K562 (cell line): Measurements from ENCODE around the gene DIRAS2.

Experiments
- CTCF ChIP-seq, 3 experiments: IDR thresholded peaks in 2 of 3; conservative IDR thresholded peaks in 1 of 3; 2 replicates each; pipeline ENCODE4 v1.5.1; 2011 to 2012; ENCODE audit warnings: low read length in 3 of 3, mild to moderate bottlenecking in 3 of 3, control low read depth in 2 of 3, improper control_type of control experiment in 1 of 3, inconsistent platforms in 1 of 3, low read depth in 1 of 3, mixed read lengths in 1 of 3, moderate library complexity in 1 of 3; ENCODE audit not compliant: insufficient read depth in 2 of 3
- HOMEZ ChIP-seq: fragments of 250-450 bp; sonication (Bioruptor Pico); IDR thresholded peaks from 2 replicates; pipeline ENCODE4 v1.4.0; 2020; ENCODE audit warnings: mild to moderate bottlenecking, moderate library complexity
- JUNB ChIP-seq: fragments of 450-650 bp; formaldehyde crosslinking; conservative IDR thresholded peaks from 2 replicates; pipeline ENCODE4 v1.4.0; 2020; ENCODE audit warnings: mild to moderate bottlenecking
- TBP ChIP-seq: optimal IDR thresholded peaks from 2 replicates; pipeline ENCODE3; 2011; ENCODE audit warnings: low read depth, low read length, improper control_type of control experiment

GRCh38 chr9:90579181-90579580, 63.4 kb downstream of the DIRAS2 start:
- no peak for TF ChIP-seq TBP
- TF ChIP-seq CTCF (IDR thresholded peaks at IDR 0.05 in 2 of 3, conservative IDR thresholded peaks at IDR 0.05 in 1 of 3; ENCODE audit: insufficient read depth in 2 of 3, low read depth in 1 of 3, low read length in 3 of 3) = no peak
- TF ChIP-seq JUNB (CRISPR knock-in tag) = no peak
- no peak for TF ChIP-seq HOMEZ
